Measurements from ENCODE around the gene SYNRG.

- TF ChIP-seq CTCF (IDR thresholded peaks at IDR 0.05) (no peak), MXI1 (IDR thresholded peaks at IDR 0.05; ENCODE audit: low read depth, low read length) (no peak), YY1 (IDR thresholded peaks at IDR 0.05; ENCODE audit: low read depth) (no peak)
Observed at GRCh38 chr17:37647856-37648255, 38.6 kb upstream of the SYNRG start.

All from SK-N-SH (cell line).